ENCODE data around the gene PPP3R1.

The PPP3R1 gene

DNA sequence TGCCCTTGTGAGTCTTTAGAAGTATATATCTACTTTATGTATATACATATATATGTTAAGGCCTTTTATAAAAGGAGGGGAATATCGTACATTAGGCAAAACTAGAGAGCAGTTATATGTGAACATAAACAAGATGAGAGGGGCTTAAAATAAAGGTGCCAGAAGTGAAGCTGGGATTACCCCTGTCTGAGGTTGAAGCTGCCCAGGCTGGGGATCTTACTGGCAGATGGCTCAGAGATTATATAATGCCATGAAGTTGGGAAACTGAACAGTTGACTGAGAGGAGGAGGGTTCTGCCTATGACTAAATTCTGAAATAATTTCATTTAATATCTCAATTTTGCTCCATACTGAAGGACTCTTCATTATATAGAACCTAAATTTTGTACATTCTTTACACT, 88.7 kb downstream of the PPP3R1 start:
- TF ChIP-seq, protein P1, sequence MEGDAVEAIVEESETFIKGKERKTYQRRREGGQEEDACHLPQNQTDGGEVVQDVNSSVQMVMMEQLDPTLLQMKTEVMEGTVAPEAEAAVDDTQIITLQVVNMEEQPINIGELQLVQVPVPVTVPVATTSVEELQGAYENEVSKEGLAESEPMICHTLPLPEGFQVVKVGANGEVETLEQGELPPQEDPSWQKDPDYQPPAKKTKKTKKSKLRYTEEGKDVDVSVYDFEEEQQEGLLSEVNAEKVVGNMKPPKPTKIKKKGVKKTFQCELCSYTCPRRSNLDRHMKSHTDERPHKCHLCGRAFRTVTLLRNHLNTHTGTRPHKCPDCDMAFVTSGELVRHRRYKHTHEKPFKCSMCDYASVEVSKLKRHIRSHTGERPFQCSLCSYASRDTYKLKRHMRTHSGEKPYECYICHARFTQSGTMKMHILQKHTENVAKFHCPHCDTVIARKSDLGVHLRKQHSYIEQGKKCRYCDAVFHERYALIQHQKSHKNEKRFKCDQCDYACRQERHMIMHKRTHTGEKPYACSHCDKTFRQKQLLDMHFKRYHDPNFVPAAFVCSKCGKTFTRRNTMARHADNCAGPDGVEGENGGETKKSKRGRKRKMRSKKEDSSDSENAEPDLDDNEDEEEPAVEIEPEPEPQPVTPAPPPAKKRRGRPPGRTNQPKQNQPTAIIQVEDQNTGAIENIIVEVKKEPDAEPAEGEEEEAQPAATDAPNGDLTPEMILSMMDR (conservative IDR thresholded peaks at IDR 0.05; ENCODE audit: low read depth, low read length): no peak
- Histone ChIP-seq H3K36me3 (ENCODE audit: insufficient read depth) (peaks cover 14% of the 10 kb centered on the region; the same call in 1 of the 2 replicates), H2AFZ (ENCODE audit: low read depth) (no peak overlapping the region), H3K27me3 (ENCODE audit: insufficient read depth, low read depth) (no peaks in the 10 kb centered on the region), H3K9ac (no peak overlapping the region), H3K4me1 (ENCODE audit: low read depth, poor library complexity, severe bottlenecking) (peaks cover 11% of the 10 kb centered on the region), H4K20me1 (ENCODE audit: insufficient read depth) (0 out of 2 replicates have a peak, but pooled peaks cover 10% of the 10 kb centered on the region), H3K4me3 (IDR thresholded peaks at IDR 0.05; ENCODE audit: insufficient read depth, low read depth, low read length) (no peak overlapping the region), H3K27ac (no peak overlapping the region), H3K79me2 (ENCODE audit: insufficient read depth, low read depth) (peaks cover 39% of the 10 kb centered on the region), H3K4me2 (no peak overlapping the region)

DNA sequence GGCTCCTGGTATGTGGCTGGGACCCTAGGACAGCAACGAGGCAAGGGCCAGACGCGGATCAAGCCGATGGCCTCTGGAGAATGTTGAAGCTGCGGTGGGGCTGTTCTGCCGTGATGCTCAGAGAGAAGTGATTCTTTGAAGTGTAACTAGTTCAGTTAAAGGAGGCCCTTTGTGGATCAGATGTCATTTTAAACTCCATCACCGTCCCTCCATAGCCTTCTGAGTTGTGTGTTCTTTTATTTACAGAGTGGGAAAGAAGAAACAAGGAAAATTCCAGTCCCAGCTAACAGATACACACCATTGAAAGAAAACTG, 94.2 kb downstream of the PPP3R1 start:
- peak overlapping the region; percentile 70 for H3K4me2 ChIP-seq
- TF ChIP-seq, protein P1 (conservative IDR thresholded peaks at IDR 0.05; ENCODE audit: low read depth, low read length): no peak
- H4K20me1 ChIP-seq (ENCODE audit: insufficient read depth): 0 out of 2 replicates have a peak, but pooled peaks cover 4% of the 10 kb centered on the region
- peaks cover 14% of the 10 kb centered on the region; the same call in 1 of the 2 replicates for H3K36me3 ChIP-seq (ENCODE audit: insufficient read depth)
- H3K9ac ChIP-seq: peak overlapping the region; percentile 81
- H3K79me2 ChIP-seq (ENCODE audit: insufficient read depth, low read depth): peaks cover 69% of the 10 kb centered on the region
- H3K27me3 ChIP-seq (ENCODE audit: insufficient read depth, low read depth): no peaks in the 10 kb centered on the region
- H2AFZ ChIP-seq (ENCODE audit: low read depth): peak overlapping the region; percentile 64; the same call in 1 of the 2 replicates
- no peak overlapping the region for H3K4me3 ChIP-seq (IDR thresholded peaks at IDR 0.05; ENCODE audit: insufficient read depth, low read depth, low read length)
- H3K27ac ChIP-seq: peak overlapping the region; percentile 84
- H3K4me1 ChIP-seq (ENCODE audit: low read depth, poor library complexity, severe bottlenecking): peaks cover 24% of the 10 kb centered on the region

DNA sequence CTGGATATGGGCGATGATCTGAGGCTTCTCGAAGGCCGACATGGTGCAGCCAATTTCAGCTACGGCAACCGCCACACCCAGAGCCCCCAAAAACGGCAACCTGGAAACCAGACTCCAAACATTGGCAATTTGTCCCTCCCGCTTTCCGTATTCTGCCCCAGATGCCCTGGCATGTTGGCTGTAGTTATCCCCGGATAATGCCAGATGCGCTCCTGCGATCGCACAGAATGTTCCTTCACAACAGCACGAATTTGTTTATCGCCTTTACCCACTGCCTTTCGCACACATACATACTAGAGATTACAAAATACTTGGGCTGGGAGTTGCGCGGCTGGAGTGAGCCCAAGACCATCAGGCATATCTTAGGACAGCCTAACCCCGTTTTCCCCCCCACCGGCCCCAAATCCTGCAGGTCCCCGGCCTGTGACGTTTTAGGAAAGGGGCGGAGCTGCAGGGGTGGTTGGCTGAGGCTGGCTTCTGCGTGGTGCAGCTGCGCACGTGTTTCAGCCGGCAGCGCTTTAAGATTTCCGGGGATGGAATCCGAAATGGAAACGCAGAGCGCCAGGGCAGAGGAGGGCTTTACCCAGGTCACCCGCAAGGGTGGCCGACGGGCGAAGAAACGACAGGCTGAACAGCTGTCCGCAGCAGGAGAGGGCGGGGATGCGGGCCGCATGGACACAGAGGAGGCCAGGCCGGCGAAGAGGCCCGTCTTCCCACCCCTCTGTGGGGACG, 94.8 kb downstream of the PPP3R1 start, which contains the start of gene PNO1:
PNO1 (plus strand) TSS at position 487 of the 732 bp plus-strand sequence; CDS start at position 534, 47 bp downstream.
- Histone ChIP-seq H4K20me1 (ENCODE audit: insufficient read depth) (0 out of 2 replicates have a peak, but pooled peaks cover 4% of the 10 kb centered on the region), H3K4me3 (IDR thresholded peaks at IDR 0.05; ENCODE audit: insufficient read depth, low read depth, low read length) (peak within 1 kb of the TSS; percentile 86), H3K36me3 (ENCODE audit: insufficient read depth) (peaks cover 11% of the 10 kb centered on the region; the same call in 1 of the 2 replicates), H2AFZ (ENCODE audit: low read depth) (peak within 1 kb of the TSS; percentile 64), H3K79me2 (ENCODE audit: insufficient read depth, low read depth) (peaks cover 69% of the 10 kb centered on the region), H3K27ac (peak within 1 kb of the TSS; percentile 84), H3K27me3 (ENCODE audit: insufficient read depth, low read depth) (no peaks in the 10 kb centered on the region), H3K9ac (peak within 1 kb of the TSS; percentile 81), H3K4me1 (ENCODE audit: low read depth, poor library complexity, severe bottlenecking) (peaks cover 24% of the 10 kb centered on the region), H3K4me2 (peak within 1 kb of the TSS; percentile 98)
- TF ChIP-seq, protein P1 (conservative IDR thresholded peaks at IDR 0.05; ENCODE audit: low read depth, low read length): no peak

DNA sequence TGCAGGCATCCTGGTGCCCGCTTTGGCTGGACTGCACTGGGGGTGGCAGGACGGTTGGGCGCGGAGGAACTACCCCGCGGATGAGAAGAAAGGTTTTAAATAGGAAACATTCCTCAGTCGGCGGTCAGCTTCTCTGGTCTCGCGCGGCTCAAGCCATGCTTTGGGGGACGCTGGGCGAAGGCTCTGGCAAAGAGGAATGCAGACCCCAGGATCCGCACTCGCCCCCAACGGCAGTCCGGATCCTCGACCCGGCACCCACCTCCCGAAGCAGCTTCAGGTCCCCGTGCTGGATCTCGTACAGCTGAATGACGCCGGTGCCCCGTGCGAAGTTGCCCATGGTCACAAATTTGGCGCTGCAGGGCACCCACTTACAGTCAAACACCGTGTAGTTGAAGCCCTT, 95.3 kb downstream of the PPP3R1 start:
- peak overlapping the region; percentile 84 for H3K27ac ChIP-seq
- H3K4me2 ChIP-seq: peak overlapping the region; percentile 98
- H3K79me2 ChIP-seq (ENCODE audit: insufficient read depth, low read depth): peaks cover 69% of the 10 kb centered on the region
- peak overlapping the region; percentile 86 for H3K4me3 ChIP-seq (IDR thresholded peaks at IDR 0.05; ENCODE audit: insufficient read depth, low read depth, low read length)
- peak overlapping the region; percentile 64 for H2AFZ ChIP-seq (ENCODE audit: low read depth)
- H4K20me1 ChIP-seq (ENCODE audit: insufficient read depth): 0 out of 2 replicates have a peak, but pooled peaks cover 4% of the 10 kb centered on the region
- peaks cover 24% of the 10 kb centered on the region for H3K4me1 ChIP-seq (ENCODE audit: low read depth, poor library complexity, severe bottlenecking)
- H3K9ac ChIP-seq: peak overlapping the region; percentile 81
- peaks cover 6% of the 10 kb centered on the region; the same call in 1 of the 2 replicates for H3K36me3 ChIP-seq (ENCODE audit: insufficient read depth)
- H3K27me3 ChIP-seq (ENCODE audit: insufficient read depth, low read depth): no peaks in the 10 kb centered on the region
- TF ChIP-seq, protein P1 (conservative IDR thresholded peaks at IDR 0.05; ENCODE audit: low read depth, low read length): no peak
